ENCODE measurements around the gene FCHSD2. TPM values are rescaled to one million over a fixed set of nuclear protein-coding genes. Genes with fewer than 3 reads are reported as not detected.

Gene FCHSD2
- total RNA-seq, 1 donor from 2014 or later = 18.9 TPM

- Histone ChIP-seq H3K27me3 (ENCODE audit: insufficient read depth, low read length) (no peaks in the 10 kb centered on the region), H3K4me1 (ENCODE audit: insufficient read depth, low read length) (peaks cover 15% of the 10 kb centered on the region), H2AFZ (ENCODE audit: low read depth, low read length) (no peak overlapping the region), H4K20me1 (ENCODE audit: insufficient read depth, low read length) (no peaks in the 10 kb centered on the region), H3K9ac (ENCODE audit: low read length) (no peak overlapping the region), H3K36me3 (ENCODE audit: insufficient read depth, low read length) (no peaks in the 10 kb centered on the region), H3K27ac (ENCODE audit: low read depth, low read length) (no peak overlapping the region), H3K4me3 (ENCODE audit: insufficient read depth, low read depth, low read length) (no peak overlapping the region), H3K4me2 (ENCODE audit: low read length) (no peak overlapping the region), H3K79me2 (ENCODE audit: insufficient read depth, low read length) (no peaks in the 10 kb centered on the region), H3K9me3 (ENCODE audit: insufficient read depth, low read depth, low read length) (no peaks in the 10 kb centered on the region)
- Mint-ChIP-seq H3K27me3 (ENCODE audit: low read depth, unreplicated experiment) (peaks cover 35% of the 10 kb centered on the region), H3K36me3 (ENCODE audit: low read depth, unreplicated experiment) (no peaks in the 10 kb centered on the region), H3K9me3 (ENCODE audit: unreplicated experiment) (no peaks in the 10 kb centered on the region), H3K4me1 (ENCODE audit: low read depth, unreplicated experiment) (peaks cover 10% of the 10 kb centered on the region), H3K27ac (ENCODE audit: unreplicated experiment) (no peak overlapping the region), H3K4me3 (ENCODE audit: unreplicated experiment) (no peak overlapping the region)
- TF ChIP-seq CTCF (IDR thresholded peaks at IDR 0.05; ENCODE audit: insufficient read depth, low read depth, low read length) = no peak
- TF ChIP-seq EZH2 (IDR thresholded peaks at IDR 0.05; ENCODE audit: insufficient read depth, low read length) = no peak
- FAIRE-seq = no peak
- no peak for DNase-seq (ENCODE audit: low read depth)
Measured at GRCh38 chr11:73189723-73190556, 47.8 kb upstream of the FCHSD2 start.

- no peak for TF ChIP-seq CTCF (IDR thresholded peaks at IDR 0.05; ENCODE audit: insufficient read depth, low read depth, low read length)
- TF ChIP-seq EZH2 (IDR thresholded peaks at IDR 0.05; ENCODE audit: insufficient read depth, low read length) = no peak
- H3K4me1 ChIP-seq (ENCODE audit: insufficient read depth, low read length) = peaks cover 17% of the 10 kb centered on the region
- FAIRE-seq = no peak
Measured at GRCh38 chr11:73189315-73189714, 47.2 kb upstream of the FCHSD2 start.

GRCh38 chr11:73188301-73188700, 46.2 kb upstream of the FCHSD2 start:
- Mint-ChIP-seq H3K27me3 (ENCODE audit: low read depth, unreplicated experiment) (peaks cover 29% of the 10 kb centered on the region), H3K4me1 (ENCODE audit: low read depth, unreplicated experiment) (peaks cover 10% of the 10 kb centered on the region), H3K4me3 (ENCODE audit: unreplicated experiment) (no peak overlapping the region), H3K9me3 (ENCODE audit: unreplicated experiment) (no peaks in the 10 kb centered on the region), H3K36me3 (ENCODE audit: low read depth, unreplicated experiment) (no peaks in the 10 kb centered on the region), H3K27ac (ENCODE audit: unreplicated experiment) (no peak overlapping the region)
- Histone ChIP-seq H3K36me3 (ENCODE audit: insufficient read depth, low read length) (no peaks in the 10 kb centered on the region), H3K4me1 (ENCODE audit: insufficient read depth, low read length) (peaks cover 17% of the 10 kb centered on the region), H3K27ac (ENCODE audit: low read depth, low read length) (no peak overlapping the region), H3K4me2 (ENCODE audit: low read length) (no peak overlapping the region), H3K9me3 (ENCODE audit: insufficient read depth, low read depth, low read length) (no peaks in the 10 kb centered on the region), H3K79me2 (ENCODE audit: insufficient read depth, low read length) (no peaks in the 10 kb centered on the region), H3K27me3 (ENCODE audit: insufficient read depth, low read length) (no peaks in the 10 kb centered on the region), H2AFZ (ENCODE audit: low read depth, low read length) (no peak overlapping the region), H4K20me1 (ENCODE audit: insufficient read depth, low read length) (no peaks in the 10 kb centered on the region), H3K4me3 (ENCODE audit: insufficient read depth, low read depth, low read length) (no peak overlapping the region), H3K9ac (ENCODE audit: low read length) (no peak overlapping the region)
- DNase-seq (ENCODE audit: low read depth) (no peak), FAIRE-seq (no peak)
- TF ChIP-seq CTCF (IDR thresholded peaks at IDR 0.05; ENCODE audit: insufficient read depth, low read depth, low read length) (no peak), EZH2 (IDR thresholded peaks at IDR 0.05; ENCODE audit: insufficient read depth, low read length) (no peak)

More at GRCh38 chr11:73189315-73189714, 47.2 kb upstream of the FCHSD2 start:
- Mint-ChIP-seq H3K4me1 (ENCODE audit: low read depth, unreplicated experiment) (peaks cover 10% of the 10 kb centered on the region), H3K27ac (ENCODE audit: unreplicated experiment) (no peak overlapping the region), H3K9me3 (ENCODE audit: unreplicated experiment) (no peaks in the 10 kb centered on the region), H3K4me3 (ENCODE audit: unreplicated experiment) (no peak overlapping the region), H3K27me3 (ENCODE audit: low read depth, unreplicated experiment) (peaks cover 35% of the 10 kb centered on the region), H3K36me3 (ENCODE audit: low read depth, unreplicated experiment) (no peaks in the 10 kb centered on the region)
- no peak for DNase-seq (ENCODE audit: low read depth)
- Histone ChIP-seq H2AFZ (ENCODE audit: low read depth, low read length) (no peak overlapping the region), H3K36me3 (ENCODE audit: insufficient read depth, low read length) (no peaks in the 10 kb centered on the region), H3K4me2 (ENCODE audit: low read length) (no peak overlapping the region), H3K79me2 (ENCODE audit: insufficient read depth, low read length) (no peaks in the 10 kb centered on the region), H3K9ac (ENCODE audit: low read length) (no peak overlapping the region), H3K4me3 (ENCODE audit: insufficient read depth, low read depth, low read length) (no peak overlapping the region), H3K27me3 (ENCODE audit: insufficient read depth, low read length) (no peaks in the 10 kb centered on the region), H3K9me3 (ENCODE audit: insufficient read depth, low read depth, low read length) (no peaks in the 10 kb centered on the region), H4K20me1 (ENCODE audit: insufficient read depth, low read length) (no peaks in the 10 kb centered on the region), H3K27ac (ENCODE audit: low read depth, low read length) (no peak overlapping the region)

All from astrocyte (in vitro differentiated cells and primary cell).